Mucosa of rectum (tissue), 2 donors: ENCODE measurements around the gene GRK6.

Source experiments
- H3K27ac ChIP-seq, 2 donors: one replicate each; pipeline ENCODE4 v1.7.0; 2013; ENCODE audit warnings: inconsistent platforms in 2 of 2, low read depth in 2 of 2, low read length in 2 of 2
- H3K27me3 ChIP-seq, 2 donors: one replicate each; pipeline ENCODE4 v1.7.0; 2013; ENCODE audit warnings: low read length in 2 of 2; ENCODE audit not compliant: control insufficient read depth in 2 of 2, insufficient read depth in 2 of 2
- H3K36me3 ChIP-seq, 2 donors: one replicate each; pipeline ENCODE4 v1.7.0; 2013; ENCODE audit warnings: low read length in 2 of 2; ENCODE audit not compliant: control insufficient read depth in 2 of 2, insufficient read depth in 2 of 2
- H3K4me1 ChIP-seq, 2 donors: one replicate each; pipeline ENCODE4 v1.7.0; 2013; ENCODE audit warnings: low read length in 2 of 2, mild to moderate bottlenecking in 1 of 2; ENCODE audit not compliant: control insufficient read depth in 2 of 2, insufficient read depth in 2 of 2
- H3K4me3 ChIP-seq, 2 donors: one replicate each; pipeline ENCODE4 v1.7.0; 2013; ENCODE audit warnings: low read length in 2 of 2
- H3K9ac ChIP-seq, 2 donors: one replicate each; pipeline ENCODE4 v1.7.0; 2013; ENCODE audit warnings: low read length in 2 of 2, low read depth in 1 of 2, mild to moderate bottlenecking in 1 of 2
- H3K9me3 ChIP-seq, 2 donors: one replicate each; pipeline ENCODE4 v1.7.0; 2013; ENCODE audit warnings: low read length in 2 of 2; ENCODE audit not compliant: control insufficient read depth in 2 of 2
- donor health status: healthy.
- donor health status: Normal muscosa, but diverticular disease.

The GRK6 gene

DNA sequence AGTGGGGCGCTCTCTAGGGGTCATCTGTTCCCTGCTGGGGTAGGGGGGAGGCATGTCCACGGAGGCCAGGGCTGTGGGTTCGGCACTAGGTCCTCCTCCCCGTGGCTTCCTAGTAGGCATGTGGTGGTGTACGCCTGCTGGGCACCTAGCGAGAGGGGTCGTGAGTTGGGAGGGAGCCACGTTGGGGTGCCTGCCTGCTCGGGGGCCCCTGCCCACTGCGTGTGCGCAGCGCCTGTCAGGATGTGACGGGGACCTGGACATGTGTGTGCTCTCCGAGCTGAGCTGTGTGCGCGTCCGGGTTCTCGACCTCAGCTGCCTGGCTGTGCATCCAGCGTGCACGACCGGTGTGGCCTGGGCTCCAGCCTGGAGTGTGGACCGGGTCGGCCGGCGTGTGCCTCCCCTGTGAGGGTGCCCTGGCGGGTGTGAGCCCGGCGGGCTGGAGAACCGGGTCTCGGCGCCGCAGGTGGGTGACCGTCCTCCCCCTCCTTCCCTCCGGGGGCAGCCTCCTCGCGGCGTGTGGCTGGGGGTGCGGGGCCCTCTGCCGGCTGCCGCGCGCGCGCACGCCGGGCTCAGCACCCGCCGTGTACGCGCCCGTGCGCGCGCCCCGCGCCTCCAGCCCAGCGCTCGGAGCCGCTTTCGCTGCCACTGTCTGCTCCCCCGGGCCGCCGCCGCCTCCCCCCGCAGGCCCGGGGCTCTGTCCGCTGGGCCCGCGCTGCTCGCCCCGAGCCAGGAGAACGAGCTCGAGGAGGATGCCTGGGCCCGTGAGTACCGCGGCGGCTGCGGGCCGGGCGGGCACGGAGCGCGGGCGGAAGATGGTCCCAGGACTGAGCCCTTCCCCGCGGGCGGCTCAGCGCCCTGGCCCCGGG lies 20.0 kb downstream of the GRK6 start, which contains the start of gene PRR7:
TSS of gene PRR7 (plus strand) at position 615 of the 866 bp plus-strand sequence. CDS start 8,254 bp downstream, outside the sequence.
- peaks cover 0 to 7% of the 10 kb centered on the region in 2 donors for H3K36me3 ChIP-seq
- peak within 1 kb of the TSS; percentile 65 to 66 for H3K4me3 ChIP-seq
- peak within 1 kb of the TSS in 1 of 2 donors; percentile 72 for H3K27ac ChIP-seq
- no peaks in the 10 kb centered on the region for H3K9me3 ChIP-seq
- H3K27me3 ChIP-seq, result peaks cover 5 to 6% of the 10 kb centered on the region in 2 donors
- peaks cover 7 to 16% of the 10 kb centered on the region in 2 donors for H3K4me1 ChIP-seq
- H3K9ac ChIP-seq, result peak within 1 kb of the TSS; percentile 47 to 50

DNA sequence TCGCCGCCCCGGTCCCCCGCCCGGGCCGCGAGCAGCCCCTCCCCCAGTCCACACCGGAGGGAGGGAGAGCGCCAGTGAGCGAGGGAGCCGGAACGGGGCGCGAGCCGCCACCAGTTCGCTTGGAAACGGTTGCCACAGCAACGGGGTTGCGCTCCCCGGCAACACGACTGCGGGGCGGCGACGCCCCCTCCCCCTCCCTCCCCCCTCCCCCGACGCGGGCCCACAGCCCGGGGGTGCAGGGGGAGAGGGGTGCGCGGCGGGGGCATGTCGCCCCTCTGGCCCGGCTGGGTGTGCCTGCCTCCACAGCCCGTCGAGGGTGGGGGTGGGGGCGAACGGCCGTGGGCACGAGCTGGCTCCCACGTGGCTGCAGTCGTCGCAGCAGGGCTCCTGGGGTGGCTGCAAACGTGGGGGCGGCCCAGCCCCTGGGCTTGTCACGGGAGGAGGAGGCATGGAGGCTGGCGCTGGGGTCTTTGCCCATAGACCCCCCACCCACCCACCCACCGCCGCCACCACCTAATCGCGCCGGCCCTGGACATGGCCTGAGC lies 20.7 kb downstream of the GRK6 start:
- Histone ChIP-seq H3K36me3 (peaks cover 0 to 1% of the 10 kb centered on the region in 2 donors), H3K9ac (peak overlapping the region in 1 of 2 donors; percentile 50), H3K27ac (no peak overlapping the region), H3K27me3 (peaks cover 5 to 6% of the 10 kb centered on the region in 2 donors), H3K4me3 (peak overlapping the region in 1 of 2 donors; percentile 65), H3K4me1 (peaks cover 7 to 16% of the 10 kb centered on the region in 2 donors), H3K9me3 (no peaks in the 10 kb centered on the region)

DNA sequence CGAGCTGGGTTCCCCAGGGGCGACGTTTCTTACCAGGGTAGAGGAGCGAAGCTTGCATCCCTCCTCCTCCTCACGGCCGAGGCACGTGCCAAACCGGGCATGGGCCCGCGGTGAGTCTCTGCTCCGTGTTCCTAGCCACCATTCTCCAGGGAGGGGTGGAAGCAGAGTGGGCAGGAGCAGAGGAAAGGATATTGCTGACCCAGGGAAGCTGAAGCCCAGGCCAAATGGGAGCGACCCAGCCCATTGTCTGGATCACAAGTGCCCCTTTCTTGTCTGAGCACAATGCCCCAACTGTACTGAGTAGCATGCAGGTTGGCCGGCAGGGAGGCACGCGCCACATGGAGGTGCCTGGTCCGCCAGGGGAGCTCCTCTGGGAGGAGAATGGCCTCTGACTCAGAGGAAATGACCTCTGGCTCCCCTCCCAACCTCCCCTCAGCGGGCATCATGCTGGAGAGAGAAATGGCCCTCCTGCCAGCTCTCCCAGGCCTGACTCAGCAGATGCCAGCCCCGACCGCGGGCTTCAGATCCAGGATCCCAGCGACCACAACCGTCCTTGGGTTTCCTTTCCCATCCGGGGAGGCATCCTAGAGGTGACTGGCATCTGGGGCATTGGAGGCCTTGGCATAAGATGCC lies 21.3 kb downstream of the GRK6 start:
- H3K4me1 ChIP-seq, result peaks cover 7 to 16% of the 10 kb centered on the region in 2 donors
- peak overlapping the region in 1 of 2 donors; percentile 6 for H3K4me3 ChIP-seq
- no peak overlapping the region for H3K9ac ChIP-seq

DNA sequence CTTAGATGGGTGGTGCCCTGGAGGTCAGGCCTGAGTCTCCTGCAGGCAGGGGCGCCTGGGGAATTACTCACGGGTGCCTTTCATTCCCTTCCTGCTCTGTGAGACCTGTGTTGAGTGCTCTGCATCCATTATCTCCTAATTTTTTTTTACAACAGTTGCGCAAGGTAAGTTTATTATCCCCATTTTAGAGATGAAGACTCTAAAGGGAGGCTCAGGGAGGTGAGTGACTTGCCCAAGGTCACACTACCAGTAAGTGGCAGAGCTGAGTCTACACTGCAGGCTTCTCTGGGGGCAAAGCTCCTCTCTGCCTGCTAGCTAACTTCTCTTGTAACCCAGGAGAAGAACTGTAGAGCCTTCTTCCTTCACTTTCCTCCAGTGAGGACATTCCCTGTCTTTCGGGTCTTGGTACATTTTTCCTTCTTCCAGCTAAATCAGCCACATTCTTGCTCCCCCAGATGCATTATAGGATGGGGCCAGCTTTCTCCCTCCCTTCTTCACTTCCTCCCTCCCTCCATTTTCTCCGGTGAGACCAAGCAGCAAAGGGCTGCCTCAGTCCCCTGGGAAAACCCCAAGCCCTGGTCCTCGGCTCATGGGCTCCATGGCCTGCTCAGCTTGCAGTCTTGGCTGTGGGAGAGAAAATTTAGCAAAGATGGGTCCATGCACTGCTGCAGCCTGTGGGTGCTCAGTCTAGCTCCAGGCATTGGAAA lies 21.9 kb downstream of the GRK6 start:
- Histone ChIP-seq H3K27me3 (peaks cover 5 to 6% of the 10 kb centered on the region in 2 donors), H3K9me3 (no peaks in the 10 kb centered on the region), H3K9ac (no peak overlapping the region), H3K36me3 (no peaks in the 10 kb centered on the region), H3K4me3 (no peak overlapping the region), H3K4me1 (peaks cover 7 to 16% of the 10 kb centered on the region in 2 donors), H3K27ac (no peak overlapping the region)

More for the DNA sequence above, 21.3 kb downstream of the GRK6 start:
- Histone ChIP-seq H3K27me3 (peaks cover 5 to 6% of the 10 kb centered on the region in 2 donors), H3K36me3 (no peaks in the 10 kb centered on the region), H3K9me3 (no peaks in the 10 kb centered on the region), H3K27ac (no peak overlapping the region)

DNA sequence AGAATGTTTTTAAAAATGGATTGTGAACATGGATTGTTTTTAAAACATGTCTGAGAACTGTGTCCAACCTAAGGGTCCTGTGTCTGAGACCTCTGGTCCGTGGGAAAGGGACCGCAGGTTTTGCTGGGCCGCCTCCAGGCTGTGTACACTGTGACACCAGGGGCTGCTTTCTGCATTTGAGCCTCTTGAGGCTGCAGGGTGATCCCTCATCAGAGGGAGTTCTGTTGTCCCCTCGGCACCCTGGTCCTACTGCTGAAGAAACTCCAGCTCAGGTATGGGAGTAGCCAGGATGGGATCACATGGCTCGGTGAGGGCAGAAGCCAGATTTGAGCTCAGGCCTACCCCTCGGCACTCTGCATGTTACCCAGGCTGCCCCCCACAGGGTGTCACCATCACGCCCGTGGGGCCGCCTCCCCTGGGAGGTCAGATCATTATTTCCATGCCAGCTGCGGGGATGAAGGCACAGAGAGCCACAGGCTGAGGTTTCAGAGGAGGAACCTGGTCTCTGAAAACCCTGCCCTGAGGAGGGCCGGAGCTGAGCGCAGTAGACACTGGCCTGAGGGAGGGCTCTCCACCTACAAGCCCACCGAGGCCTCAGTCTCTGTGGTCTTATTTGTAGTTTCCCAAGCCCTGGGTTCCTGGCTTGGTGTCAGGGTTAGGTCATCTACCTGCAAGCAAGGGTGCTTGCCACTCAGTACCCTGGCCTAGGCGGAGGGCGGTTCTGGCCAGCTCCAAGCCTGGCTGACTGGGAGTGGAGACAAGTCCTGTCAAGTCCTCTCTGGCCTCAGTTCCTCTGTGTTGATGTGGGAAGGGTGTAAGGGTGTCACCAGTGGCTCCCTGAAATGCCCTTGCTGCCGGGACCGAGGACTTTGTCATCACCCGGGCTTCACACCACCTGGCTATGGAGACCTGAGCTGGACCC lies 22.9 kb downstream of the GRK6 start:
- Histone ChIP-seq H3K4me3 (no peak overlapping the region), H3K4me1 (peaks cover 14 to 24% of the 10 kb centered on the region in 2 donors), H3K9me3 (no peaks in the 10 kb centered on the region), H3K27me3 (peaks cover 5 to 6% of the 10 kb centered on the region in 2 donors), H3K36me3 (no peaks in the 10 kb centered on the region), H3K9ac (no peak overlapping the region), H3K27ac (no peak overlapping the region)

DNA sequence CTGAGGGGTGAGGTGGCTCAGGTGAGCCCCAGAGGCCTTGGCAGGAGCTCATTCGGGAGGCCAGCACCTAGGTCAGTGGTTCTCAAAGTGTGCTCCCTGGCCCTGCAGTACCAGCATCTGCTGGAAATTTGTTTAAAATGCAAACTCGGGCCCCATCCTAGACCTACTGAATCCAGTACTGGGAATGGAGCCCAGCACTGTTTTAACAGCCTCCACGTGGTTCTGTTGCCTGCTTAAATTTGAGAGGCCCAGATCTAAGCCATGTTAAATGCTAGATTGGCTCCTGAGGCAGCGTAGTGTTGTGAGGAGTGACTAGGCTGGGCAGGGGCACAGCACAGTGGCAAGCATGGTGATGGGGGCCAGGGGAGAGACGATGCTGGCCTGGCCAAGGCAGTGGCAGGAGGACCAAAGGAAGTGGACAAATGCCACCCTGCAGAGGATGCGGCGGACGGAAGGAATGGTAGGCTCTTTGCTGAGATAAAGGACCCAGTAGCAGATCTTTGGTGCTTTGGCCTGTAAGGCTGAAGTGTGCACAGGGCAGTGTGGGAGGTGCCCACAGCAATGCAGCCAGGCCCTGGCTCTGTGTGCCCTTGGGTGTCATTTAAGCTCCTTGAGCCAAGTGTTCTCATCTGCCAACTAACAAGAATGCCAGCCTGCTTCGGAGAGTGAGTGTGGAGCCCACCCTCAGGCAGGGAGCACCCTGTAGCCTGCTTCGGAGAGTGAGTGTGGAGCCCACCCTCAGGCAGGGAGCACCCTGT lies 24.4 kb downstream of the GRK6 start:
- H3K4me1 ChIP-seq, result peaks cover 19 to 32% of the 10 kb centered on the region in 2 donors
- H3K4me3 ChIP-seq, result no peak overlapping the region
- no peak overlapping the region for H3K9ac ChIP-seq
- no peaks in the 10 kb centered on the region for H3K36me3 ChIP-seq
- peaks cover 5 to 6% of the 10 kb centered on the region in 2 donors for H3K27me3 ChIP-seq
- H3K9me3 ChIP-seq, result no peaks in the 10 kb centered on the region
- no peak overlapping the region for H3K27ac ChIP-seq

DNA sequence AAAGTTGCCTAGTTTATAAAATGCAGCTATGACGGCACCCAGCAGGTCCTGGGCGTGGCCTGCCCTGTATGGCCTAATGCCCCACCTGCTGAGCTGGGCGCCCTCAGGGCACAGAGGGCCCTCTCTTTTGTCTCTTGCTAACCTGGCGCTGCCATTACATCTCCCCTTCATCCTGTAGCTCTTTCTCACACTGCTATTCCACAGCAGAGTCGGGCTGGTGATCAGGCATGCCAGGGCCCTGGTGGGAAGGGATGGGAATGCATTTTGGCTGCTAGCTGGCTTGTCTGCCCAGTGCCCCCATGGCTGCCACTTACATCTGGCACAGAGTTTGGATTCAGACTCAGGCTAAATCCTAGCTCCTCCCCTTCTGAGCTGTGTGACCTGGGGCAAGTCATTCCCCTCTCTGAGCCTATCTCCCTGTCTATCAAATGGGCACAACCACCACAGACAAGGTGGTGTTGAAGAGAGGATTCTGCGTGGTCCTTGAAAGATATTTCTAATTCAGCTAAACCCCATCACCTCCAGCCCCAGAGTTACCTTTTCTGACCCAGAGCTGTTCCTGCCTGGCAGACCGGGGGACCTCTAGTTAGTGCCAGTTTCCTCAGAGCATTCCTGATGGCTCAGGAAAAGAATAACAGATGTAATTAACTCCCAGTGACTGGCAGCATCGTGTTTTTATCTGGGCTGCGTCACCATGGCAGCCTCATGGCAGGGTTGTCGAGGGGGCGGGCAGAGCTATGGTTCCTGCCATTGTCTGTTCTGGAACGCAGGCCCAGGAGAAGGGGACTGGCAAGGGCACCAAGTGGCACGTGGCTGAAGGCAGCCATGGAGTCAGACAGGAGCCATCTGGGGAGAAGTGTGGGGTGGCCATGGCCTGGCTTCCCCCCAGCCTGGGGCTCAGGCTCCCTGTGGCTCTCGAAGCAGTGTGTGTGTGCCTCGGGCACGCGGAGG lies 26.5 kb downstream of the GRK6 start:
- Histone ChIP-seq H3K4me1 (peaks cover 19 to 25% of the 10 kb centered on the region in 2 donors), H3K9me3 (no peaks in the 10 kb centered on the region), H3K4me3 (no peak overlapping the region), H3K36me3 (no peaks in the 10 kb centered on the region), H3K27me3 (peaks cover under 1 to 3% of the 10 kb centered on the region in 2 donors), H3K9ac (no peak overlapping the region), H3K27ac (no peak overlapping the region)

DNA sequence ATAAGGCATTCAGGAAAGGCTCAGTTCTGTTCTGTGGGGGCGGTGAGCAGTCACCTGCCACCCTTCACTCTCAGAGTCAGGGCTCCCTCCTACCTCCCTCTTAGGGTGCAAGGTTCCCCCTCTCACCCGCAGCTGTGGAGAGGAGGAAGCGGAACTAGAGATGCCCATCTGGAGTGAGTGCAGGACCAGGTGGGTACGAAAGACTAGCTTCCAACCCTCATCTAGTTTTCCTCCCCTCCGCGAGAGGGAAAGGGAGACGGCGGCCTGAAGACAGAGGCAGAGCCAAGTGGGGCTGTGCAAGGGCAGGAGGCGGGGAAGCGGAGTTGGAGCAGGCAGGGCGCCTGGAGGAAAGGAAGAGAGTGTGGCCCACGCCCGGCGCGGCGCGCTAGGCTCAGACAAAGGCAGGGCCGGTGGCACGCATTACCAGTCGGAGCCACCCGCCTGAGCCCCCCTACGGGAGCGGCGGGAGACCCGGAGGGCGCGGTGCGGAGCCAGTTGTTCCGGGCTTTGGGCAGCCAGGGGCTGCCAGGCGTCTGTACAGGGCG lies 27.4 kb downstream of the GRK6 start:
- Histone ChIP-seq H3K27ac (peak overlapping the region; percentile 38 to 74), H3K36me3 (no peaks in the 10 kb centered on the region), H3K4me1 (peaks cover 19 to 23% of the 10 kb centered on the region in 2 donors)

More for the DNA sequence above, 27.4 kb downstream of the GRK6 start:
- H3K9me3 ChIP-seq, result no peaks in the 10 kb centered on the region
- H3K27me3 ChIP-seq, result peaks cover 0 to 3% of the 10 kb centered on the region in 2 donors
- peak overlapping the region in 1 of 2 donors; percentile 73 for H3K9ac ChIP-seq
- H3K4me3 ChIP-seq, result peak overlapping the region; percentile 72 to 75
